ENCODE data around the gene PKP2. TPM values are rescaled to one million over a fixed set of nuclear protein-coding genes. Genes with fewer than 3 reads are reported as not detected.
A peak's percentile ranks its signal among the peaks of the same experiment; 100 is the strongest.

The PKP2 gene
- polyA plus RNA-seq, 1 donor = 25.4 TPM

DNA sequence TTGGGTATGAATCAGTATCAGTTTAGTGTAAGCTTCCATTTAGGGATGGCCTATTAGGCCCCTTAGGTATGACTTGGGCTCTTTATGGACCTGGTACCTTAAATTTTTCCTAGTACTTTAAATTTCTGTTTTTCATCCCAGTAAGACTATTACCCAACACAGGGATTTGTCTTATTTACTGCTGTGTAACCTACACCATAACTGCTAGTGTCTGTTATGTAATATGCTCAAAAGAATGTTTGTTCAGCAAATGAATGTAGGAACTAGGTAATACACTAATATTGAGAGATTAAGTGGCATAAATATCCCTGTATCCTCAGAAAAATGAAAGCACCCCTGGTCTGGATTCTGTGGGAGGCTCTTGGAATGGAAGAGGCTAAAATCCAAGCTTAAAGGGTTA is 77.2 kb downstream of the PKP2 start:
- DNase-seq = no peak

DNA sequence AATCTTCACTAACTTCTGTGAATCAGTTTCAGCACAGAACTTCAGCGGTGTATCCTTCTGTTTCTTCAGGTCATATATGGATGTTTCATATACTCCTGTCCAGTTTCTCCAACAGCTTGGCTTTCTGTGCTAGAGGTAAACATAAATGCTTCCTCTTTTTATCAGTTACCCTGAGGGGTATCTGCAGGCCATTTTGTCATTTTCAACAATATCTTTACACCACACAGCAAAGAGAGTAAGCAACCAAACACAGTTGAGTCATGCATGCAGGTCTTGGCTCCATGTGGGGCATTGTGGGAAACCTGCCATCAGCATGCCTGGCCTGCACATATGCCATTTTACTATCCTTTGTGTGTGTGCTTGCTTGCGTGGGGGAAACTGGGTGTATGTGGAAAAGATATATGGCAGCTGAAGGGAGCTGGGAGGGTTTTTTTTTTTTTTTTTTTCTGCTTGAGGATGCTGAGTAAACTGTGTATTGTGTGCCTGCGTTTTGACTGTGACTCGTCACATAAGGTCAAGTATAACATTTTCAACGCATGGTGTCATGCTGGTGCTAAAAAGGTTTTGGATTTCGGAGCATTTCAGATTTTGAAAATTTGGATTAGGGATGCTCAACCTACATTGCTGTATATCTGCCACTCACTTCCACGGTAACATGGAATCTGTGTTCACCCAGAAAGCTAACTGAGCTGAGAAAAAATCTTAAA is 84.7 kb downstream of the PKP2 start:
- no peak for DNase-seq

DNA sequence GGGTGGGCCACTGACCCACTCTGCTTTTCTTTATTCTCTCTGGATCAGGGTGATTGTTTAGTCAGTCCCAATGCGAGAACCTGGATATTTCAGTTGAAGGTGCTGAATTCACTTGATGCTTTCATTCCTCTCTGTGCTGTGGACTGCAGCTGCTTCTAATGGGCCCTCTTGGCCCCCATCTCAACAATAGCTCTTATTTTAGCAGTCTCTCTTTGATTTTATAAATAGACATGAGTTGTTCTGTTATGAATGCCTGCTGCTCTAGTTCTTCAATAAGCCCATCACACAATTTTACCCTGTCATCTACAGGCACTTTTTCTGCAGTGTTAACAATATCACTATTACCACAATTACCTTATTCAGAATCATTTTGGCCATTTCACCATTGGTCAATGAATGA is 86.7 kb downstream of the PKP2 start:
- no peak for DNase-seq

DNA sequence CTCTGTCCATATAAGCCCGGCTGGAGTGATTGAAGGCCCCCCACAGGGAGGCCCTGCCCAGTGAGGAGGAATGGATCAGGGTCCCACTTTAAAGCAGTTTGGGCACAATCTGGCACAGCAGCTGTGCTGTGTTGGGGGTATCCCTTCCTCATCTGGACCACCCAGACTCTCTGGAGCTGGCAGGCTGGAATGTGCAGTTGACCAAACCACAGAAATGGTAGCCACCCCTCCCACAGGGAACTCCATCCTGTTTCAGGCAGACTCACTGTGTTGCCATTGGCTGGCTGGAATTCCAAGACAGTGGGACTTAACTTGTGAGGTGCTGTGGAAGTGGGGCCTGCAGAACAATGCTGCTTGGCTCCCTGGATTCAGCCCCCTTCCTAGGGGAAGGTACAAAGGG is 87.4 kb downstream of the PKP2 start:
- no peak for DNase-seq

DNA sequence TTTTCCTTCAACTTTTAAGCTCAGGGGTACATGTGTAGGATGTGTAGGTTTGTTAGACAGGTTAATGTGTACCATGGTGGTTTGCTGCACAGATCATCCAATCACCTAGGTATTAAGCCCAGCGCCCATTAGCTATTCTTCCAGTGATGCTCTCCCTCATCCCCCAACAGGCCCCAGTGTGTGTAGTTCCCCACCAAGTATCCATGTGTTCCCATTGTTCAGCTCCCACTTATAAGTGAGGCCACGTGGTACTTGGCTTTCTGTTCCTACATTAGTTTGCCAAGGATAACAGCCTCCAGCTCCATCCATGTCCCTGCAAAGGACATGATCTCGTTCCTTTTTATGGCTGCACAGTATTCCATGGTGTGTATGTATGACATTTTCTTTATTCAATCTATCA is 92.3 kb downstream of the PKP2 start:
- no peak for DNase-seq

DNA sequence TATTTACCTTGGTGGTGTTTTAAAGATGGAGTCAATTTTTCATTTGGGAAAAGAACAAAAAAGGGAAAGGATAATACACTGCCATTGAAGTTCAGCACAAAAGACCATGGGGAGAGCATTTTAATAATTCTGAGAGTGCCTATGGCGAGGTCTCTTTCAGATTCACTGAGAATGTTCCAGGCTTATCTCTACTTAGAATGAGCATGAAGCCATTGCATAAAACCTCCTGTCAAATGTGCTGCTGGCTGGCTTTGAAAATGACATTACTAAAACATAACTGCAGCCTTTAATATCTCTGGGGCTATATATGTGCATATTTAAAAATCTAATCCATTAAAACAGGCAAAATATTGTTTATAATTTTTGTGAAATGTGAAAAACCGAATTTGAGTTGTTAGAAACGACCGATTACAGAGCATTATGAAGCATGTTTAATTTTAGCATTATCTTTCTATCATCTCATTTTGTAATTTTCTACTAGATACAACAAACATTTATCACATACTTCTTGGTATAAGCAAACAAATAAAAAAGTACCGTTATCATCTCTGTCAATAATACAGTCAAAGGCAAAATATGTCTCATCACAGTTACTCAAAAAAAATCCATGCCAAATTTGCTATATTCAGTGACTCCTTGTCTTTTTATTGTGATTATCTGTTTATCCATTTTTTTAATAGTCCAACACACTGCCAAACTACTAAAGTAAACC is 95.2 kb downstream of the PKP2 start:
- no peak for DNase-seq

DNA sequence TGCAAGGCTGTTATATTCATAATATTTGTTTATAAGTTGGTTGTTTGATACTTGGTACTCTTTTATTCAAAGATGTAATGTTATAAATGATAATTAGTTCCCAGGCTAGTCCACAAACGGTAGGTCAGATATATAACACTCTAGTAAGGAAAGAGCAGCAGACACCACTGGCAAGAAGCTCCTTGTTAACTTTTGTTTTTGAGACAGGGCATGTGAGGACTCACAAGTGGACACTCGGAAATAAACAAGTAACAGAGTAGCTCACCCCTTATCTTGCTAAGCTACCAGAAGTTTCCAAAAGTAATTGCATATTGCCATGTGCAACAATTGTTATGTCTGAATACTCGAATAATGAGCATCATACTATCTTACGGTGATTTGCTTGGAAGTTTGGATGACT is 102.3 kb downstream of the PKP2 start:
- DNase-seq = no peak

DNA sequence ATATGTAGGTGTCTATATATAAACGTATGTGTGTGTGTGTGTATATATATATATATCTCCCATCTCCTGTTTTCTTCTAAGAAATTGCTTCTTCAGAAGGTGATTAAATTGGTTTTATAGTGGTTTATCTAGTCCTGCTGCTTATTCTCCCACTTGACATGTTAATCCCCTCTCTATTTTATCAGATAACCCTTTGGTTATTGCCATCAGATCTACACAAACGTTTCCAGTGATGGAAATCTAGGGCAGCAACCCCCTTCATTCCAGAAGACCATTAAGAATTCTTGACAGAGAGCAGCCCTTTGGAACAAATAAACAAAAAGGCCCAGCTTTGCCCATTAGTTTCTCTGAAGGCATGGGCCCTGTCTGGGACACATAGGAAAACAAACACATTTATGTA is 106.7 kb downstream of the PKP2 start:
- DNase-seq = no peak

DNA sequence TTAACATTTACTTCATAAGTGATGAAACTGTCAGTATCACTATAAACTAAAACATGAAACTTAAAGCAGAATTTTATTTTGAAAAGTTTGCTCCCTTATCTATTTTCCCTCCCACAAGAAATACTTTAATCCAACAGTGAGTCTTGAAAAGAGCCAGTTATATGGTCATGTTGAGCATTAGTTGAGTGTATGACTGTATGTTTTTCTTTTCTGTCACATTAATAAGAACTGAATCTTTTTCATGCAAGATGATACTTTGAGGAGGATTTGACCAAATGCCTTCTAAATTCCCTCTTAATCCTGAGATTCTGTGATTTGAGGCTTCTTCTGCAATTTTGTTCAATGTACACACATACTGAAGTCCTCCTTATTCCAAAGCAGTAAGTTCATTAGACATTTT is 107.1 kb downstream of the PKP2 start:
- no peak for DNase-seq

DNA sequence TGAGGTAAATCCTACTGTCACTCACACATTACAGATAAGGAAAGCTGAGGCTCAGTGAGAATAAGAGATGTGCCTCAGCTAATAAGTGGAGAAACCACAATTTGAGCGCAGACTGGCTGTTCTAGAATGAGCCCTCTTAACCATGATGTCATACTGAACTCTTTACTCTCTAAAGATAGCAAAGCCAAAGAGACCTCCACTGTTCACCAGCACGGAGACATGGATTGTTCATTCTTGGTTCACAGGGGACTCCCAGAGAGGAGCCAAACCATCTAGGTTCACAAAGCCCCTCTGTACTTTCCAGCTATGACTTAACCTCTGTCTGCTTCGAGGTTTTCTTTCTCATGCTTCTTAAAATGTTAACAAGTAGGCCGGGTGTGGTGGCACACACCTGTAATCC is 108.2 kb downstream of the PKP2 start:
- no peak for DNase-seq

DNA sequence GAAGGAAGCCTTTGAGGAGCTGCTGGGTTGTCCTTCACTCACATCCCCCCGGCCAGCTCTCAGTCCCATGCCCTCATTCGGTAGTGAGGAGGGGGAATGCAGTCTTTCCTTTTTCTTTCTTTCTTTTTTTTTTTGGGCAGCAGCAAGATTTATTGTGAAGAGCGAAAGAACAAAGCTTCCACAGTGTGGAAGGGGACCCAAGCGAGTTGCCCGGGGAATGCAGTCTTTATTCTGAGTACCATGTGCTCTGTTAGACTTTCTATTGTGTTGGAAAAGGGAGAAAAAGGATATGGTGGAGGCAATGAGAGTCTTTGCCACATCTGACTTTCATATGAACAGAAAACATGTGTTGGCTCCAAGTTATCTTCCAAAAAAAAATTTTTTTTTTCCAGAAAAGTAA is 111.0 kb downstream of the PKP2 start:
- DNase-seq = no peak

DNA sequence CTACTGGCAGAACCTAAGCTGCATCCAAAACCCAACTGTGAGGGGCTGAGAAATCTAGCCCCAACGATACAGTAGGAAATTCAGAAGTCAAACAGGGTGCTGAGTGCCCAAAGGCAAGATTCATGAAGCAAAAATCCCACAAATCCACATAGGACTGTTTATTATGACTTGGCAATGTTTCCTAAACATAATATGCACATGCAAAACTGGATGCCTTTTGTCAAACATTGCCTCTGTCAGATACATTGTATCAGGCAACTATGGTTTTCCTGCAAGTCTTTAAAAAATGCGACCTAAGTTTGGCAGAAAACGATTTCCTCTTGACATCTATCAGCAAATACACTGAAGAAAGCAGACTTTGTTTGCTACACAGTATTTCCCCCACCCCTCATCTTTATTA is 113.5 kb downstream of the PKP2 start:
- DNase-seq = no peak

DNA sequence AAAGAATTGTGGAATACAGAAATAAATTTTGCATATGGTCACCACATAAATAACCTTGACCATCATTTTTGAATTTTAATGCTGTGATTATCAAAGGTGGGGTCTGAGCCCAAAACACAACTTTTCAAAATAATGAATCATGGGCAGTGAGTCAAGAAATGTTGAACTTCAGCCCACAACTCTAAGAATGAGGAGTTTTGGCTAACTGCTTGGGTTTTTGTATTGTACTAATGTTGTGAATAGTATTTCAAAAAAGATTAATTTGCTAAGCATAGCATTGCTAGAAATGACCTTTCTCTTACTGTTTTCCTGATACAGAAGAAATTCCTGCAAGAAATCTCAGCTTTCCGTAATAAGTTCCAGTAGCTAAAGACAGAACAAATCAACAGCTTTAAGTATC is 116.5 kb downstream of the PKP2 start:
- peak; percentile 38 for DNase-seq

DNA sequence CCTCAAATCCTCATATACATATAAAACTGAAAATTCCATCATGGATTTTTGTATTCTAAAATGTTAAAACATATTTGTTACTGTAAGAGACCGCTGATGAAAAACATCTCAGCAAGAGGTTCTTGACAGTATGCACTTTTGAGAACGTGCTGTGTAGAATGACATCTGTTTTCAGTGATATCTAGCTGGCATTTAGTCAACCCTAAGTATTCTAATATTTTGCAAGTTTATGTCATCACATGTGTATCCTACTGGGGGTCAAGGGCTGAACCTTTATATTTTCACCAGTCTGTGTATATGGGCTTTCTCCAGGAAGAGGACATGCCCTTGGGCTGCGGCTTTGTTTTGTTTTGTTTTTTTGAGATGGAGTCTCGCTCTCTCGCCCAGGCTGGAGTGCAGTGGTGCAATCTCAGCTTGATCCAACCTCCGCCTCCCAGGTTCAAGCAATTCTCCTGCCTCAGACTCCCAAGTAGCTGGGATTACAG is 118.8 kb downstream of the PKP2 start:
- DNase-seq = no peak

DNA sequence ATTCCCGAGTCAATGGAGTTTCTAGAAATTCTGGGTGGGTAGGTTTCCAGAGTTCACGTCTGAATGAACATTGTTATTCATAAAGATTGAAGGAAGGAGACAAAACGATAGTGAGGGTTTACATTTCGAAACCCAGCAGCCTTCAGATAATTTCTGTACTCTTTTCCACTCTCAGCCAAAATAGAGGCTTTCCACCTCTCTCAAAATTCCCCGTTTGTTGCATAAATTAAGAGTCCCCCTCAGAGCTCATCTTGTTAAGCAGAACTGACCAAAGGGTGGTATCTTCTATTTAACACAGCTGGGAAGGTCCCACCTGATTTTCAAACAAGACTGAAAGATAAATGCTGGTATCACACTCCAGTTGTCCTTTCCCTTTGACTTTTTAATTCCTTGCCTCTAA is 119.4 kb downstream of the PKP2 start:
- DNase-seq = no peak

DNA sequence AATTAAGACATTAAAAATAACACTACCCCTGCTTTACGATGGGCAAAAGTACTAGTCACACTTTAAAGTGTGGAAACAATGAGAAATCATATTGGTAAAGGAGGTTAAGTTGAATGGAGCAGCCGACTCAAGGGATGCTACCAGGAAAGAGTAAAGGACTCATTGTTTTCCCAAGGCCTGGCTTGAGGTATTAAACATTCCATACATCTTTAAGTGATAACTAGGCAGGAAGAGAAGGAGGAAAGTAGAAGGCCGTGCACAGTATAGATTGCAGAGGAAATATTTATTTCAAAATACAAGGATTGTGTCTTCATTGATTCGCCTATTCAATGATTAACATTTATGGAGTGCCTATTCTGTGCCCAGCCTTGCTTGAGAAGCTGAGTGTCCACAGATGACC is 120.3 kb downstream of the PKP2 start:
- DNase-seq = no peak

DNA sequence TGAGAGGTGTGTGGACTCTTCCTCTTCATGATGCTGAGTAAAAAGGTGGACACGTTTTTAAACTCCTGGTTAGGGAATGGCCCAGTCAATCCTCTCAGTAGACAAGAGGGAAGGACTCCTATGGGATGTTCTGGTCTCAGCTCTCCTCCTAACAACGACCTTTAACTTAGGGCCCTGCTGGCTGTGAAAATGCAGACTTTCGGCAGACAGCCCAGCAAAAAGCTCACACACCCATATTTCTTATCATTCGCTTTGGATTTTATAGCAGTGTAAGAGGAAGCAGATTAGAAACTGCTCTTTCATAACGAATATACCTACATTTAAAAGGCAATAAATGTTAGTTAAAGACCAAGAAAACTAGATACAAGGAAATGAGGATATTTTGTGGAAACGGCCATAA is 122.9 kb downstream of the PKP2 start:
- DNase-seq = no peak

DNA sequence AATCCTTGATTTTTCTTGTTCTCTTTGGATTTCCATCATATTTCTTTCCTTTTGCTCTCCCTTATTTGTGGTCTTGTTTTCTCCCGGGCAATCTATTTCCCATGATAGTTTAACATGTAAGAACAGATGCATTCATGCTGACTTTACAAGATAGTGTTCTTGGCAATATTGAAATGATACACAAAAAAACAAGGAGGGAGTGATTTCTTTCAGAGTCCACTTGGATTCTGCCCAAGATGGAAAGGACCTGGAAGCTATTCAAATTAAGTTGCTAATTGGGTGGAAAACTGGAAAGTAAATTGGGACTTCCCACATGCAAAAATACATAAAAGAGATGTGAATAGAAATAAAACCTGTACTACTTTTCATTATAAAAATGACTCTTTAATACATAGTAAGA is 126.4 kb downstream of the PKP2 start:
- DNase-seq = no peak

DNA sequence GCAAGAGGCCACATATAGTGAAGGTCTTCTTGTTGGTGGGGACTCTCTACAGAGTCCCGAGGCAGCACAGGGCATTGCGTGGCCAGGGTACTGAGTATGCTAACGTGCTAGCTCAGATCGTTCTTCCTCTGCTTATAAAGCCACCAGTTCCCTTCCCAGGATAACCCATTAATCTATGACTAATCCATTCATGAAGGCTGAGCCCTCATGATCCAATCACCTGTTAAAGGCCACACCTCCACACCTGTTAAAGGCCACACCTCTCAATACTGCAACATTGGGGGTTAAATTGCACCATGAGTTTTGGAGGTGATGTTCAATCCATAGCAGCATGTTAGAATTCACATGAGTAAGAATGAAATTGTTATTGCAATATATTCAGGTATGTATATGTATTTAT is 128.1 kb downstream of the PKP2 start:
- DNase-seq = no peak

DNA sequence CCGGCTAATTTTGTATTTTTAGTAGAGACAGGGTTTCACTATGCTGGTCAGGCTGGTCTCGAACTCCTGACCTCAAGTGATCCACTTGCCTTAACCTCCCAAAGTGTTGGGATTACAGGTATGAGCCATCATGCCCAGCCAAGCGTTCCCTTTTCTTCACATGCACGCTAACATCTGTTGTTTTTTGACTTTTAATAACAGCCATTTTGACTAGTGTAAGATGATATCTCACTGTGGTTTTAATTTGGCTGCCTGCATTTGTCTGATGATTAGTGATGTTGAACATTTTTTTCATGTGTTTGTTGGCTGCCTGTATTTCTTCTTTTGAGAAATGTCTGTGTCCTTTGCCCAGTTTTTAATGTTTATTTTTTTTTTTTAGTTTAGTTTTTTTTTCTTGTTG is 130.7 kb downstream of the PKP2 start:
- DNase-seq = no peak

DNA sequence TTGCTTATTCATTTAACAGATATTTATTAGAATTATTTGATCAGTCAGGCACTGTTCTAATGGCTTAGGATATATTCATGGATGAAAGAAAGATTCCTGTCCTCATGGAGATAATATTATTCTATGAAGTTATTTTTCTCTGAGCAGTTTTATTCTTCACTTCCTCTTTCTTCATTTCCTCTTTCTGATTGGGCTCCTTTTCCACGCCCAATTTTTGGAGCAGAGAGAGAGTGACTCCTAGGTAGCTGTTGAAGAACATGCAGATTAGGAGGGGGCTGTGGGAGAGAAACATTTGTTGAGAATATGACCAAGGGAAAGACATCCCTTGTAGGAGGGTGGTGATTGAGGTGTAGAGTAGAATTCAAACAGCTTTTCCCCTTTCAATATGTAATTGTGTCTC is 134.9 kb downstream of the PKP2 start:
- DNase-seq = no peak

DNA sequence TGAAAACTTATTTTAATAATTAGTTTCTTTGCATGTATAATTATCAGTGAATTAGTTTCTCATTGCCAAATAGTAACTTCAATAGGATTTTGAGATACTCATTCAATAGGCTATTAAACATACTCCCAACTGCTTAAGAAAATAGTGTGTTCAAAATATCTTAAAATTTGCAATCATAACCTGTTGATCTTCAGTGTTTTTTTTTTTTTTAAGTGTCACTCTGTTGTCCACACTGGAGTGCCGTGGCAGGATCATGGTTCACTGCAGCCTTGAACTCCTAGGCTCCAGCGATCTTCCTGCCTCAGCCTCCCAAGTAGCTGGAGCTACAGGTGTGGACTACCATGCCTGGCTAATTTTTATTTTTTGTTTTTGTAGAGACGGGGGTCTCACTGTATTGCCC is 139.4 kb downstream of the PKP2 start:
- DNase-seq = no peak

DNA sequence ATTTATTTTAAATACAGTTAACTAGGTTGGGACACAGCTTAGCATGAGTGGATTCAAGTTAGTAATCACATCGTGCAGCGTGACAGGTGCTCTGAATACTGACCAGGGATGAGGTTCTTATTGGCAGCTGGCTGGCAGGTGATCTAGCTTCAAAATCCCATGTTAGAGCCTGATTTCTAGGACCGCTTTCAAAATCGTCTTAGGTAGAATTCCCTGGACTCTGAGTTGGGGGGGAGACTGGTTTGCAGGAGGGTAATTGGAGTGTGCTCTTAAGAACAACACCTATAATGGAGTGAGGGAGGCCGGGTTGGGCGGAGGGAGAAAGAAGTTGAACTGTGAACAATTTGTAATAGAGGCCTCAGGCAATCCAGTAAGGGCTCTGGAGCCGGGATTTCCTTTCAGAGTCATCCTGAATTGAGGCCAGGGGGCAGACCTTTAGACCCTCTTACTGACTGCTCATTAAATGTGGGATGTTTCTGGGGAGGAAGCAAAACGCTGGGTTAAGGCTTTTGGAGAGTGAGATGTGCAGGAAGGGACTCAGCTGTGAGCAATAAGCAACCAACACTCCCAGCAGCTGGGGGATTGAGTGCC is 140.0 kb downstream of the PKP2 start:
- peak; percentile 25 for DNase-seq

Data from left kidney (tissue), 2 donors.